ENCODE results near the gene MAP3K15.

DNA sequence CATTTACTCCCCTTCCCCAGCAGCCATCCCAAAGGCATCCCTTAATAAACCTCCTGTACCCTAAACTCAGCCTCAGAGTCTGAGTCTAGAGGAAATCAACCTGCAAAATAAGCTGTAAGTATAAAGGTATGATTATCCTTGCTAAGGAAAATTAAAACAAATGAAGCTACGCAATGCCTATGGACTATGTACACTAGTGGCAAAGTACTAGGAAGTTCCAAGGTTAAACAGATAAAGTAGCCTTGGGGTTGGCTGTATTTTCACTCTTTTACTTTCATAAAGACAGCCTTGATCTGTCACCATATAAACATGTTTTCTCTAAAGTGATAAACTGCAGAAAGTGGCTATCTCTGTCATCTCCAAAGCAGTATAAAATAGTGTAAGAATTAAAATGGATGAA lies 35.9 kb downstream of the MAP3K15 start:
- TF ChIP-seq ZNF274 (IDR thresholded peaks at IDR 0.05; ENCODE audit: low read depth, low read length): no peak
- TF ChIP-seq SUZ12 (IDR thresholded peaks at IDR 0.05; ENCODE audit: extremely low read depth, insufficient read depth, insufficient read length): no peak
- TF ChIP-seq YY1 (IDR thresholded peaks at IDR 0.05; ENCODE audit: insufficient read depth, insufficient read length): no peak

All from NT2/D1 (cell line).